Mesenchymal stem cell (in vitro differentiated cells and primary cell): ENCODE data around the gene ACVR2A.

Experiments
- DNase-seq: peaks from one replicate; pipeline ENCODE4 v3.0.0-alpha.2; 2013
- H2AFZ ChIP-seq: one replicate; pipeline ENCODE4 v1.6.1; 2013; ENCODE audit warnings: low read depth, mild to moderate bottlenecking, control low read depth, inconsistent platforms, low read length, moderate library complexity
- H2AK5ac ChIP-seq: 2 replicates; pipeline ENCODE4 v1.6.1; 2013; ENCODE audit warnings: low read length, moderate library complexity, mild to moderate bottlenecking, inconsistent platforms; ENCODE audit not compliant: severe bottlenecking
- H2BK120ac ChIP-seq: one replicate; pipeline ENCODE4 v1.6.1; 2013; ENCODE audit warnings: low read depth, mild to moderate bottlenecking, inconsistent platforms, low read length, moderate library complexity
- H2BK12ac ChIP-seq, 2 experiments: one replicate each; pipeline ENCODE4 v1.6.1; 2013; ENCODE audit warnings: inconsistent platforms in 2 of 2, low read length in 2 of 2, mild to moderate bottlenecking in 2 of 2, moderate library complexity in 2 of 2, control low read depth in 1 of 2
- H2BK15ac ChIP-seq: one replicate; pipeline ENCODE4 v1.6.1; 2013; ENCODE audit warnings: mild to moderate bottlenecking, low read depth, inconsistent platforms; ENCODE audit not compliant: poor library complexity, severe bottlenecking
- H2BK5ac ChIP-seq: 2 replicates; pipeline ENCODE4 v1.6.1; 2013; ENCODE audit warnings: low read depth, mild to moderate bottlenecking, low read length, control low read depth, inconsistent platforms; ENCODE audit not compliant: poor library complexity, severe bottlenecking
- H3K14ac ChIP-seq, 2 experiments: one replicate each; pipeline ENCODE4 v1.6.1; 2013; ENCODE audit warnings: inconsistent platforms in 2 of 2, low read length in 2 of 2, control low read depth in 1 of 2, mild to moderate bottlenecking in 1 of 2, moderate library complexity in 1 of 2
- H3K18ac ChIP-seq, 2 experiments: one replicate each; pipeline ENCODE4 v1.6.1; 2013; ENCODE audit warnings: inconsistent platforms in 2 of 2, low read length in 2 of 2, control low read depth in 1 of 2, low read depth in 1 of 2, mild to moderate bottlenecking in 1 of 2
- H3K23ac ChIP-seq, 2 experiments: one replicate each; pipeline ENCODE4 v1.6.1; 2013; ENCODE audit warnings: inconsistent platforms in 2 of 2, low read length in 2 of 2, mild to moderate bottlenecking in 2 of 2, moderate library complexity in 2 of 2, control low read depth in 1 of 2
- H3K27ac ChIP-seq: 2 replicates; pipeline ENCODE4 v1.5.1; 2013; ENCODE audit warnings: mild to moderate bottlenecking, moderate library complexity, low read length, control low read depth, inconsistent platforms; ENCODE audit not compliant: poor library complexity, severe bottlenecking
- H3K27me3 ChIP-seq, 2 experiments: 2 replicates each; pipeline versions ENCODE4 v1.6.1 to v1.7.0; 2013; ENCODE audit warnings: low read length in 2 of 2, mild to moderate bottlenecking in 2 of 2, moderate library complexity in 2 of 2, control low read depth in 1 of 2, inconsistent platforms in 1 of 2; ENCODE audit not compliant: control insufficient read depth in 1 of 2, insufficient read depth in 1 of 2
- H3K36me3 ChIP-seq, 2 experiments: 2 replicates each; pipeline versions ENCODE4 v1.6.1 to v1.7.0; 2013; ENCODE audit warnings: low read length in 2 of 2, control low read depth in 1 of 2, inconsistent platforms in 1 of 2, low read depth in 1 of 2, mild to moderate bottlenecking in 1 of 2; ENCODE audit not compliant: insufficient read depth in 2 of 2, control insufficient read depth in 1 of 2
- H3K4ac ChIP-seq, 2 experiments: one replicate each; pipeline ENCODE4 v1.6.1; 2013; ENCODE audit warnings: inconsistent platforms in 2 of 2, low read length in 2 of 2, mild to moderate bottlenecking in 2 of 2, moderate library complexity in 2 of 2, control low read depth in 1 of 2, low read depth in 1 of 2
- H3K4me1 ChIP-seq: 2 replicates; pipeline ENCODE4 v1.6.1; 2013; ENCODE audit warnings: low read depth, low read length, control low read depth; ENCODE audit not compliant: control insufficient read depth, insufficient read depth
- H3K4me2 ChIP-seq: 2 replicates; pipeline ENCODE4 v1.6.1; 2013; ENCODE audit warnings: low read length, mild to moderate bottlenecking, inconsistent platforms; ENCODE audit not compliant: poor library complexity, severe bottlenecking
- H3K4me3 ChIP-seq, 2 experiments: 2 replicates each; pipeline versions ENCODE4 v1.5.1 to v1.7.0; 2013; ENCODE audit warnings: low read length in 2 of 2, mild to moderate bottlenecking in 2 of 2, control low read depth in 1 of 2, low read depth in 1 of 2; ENCODE audit not compliant: insufficient read depth in 1 of 2
- H3K79me1 ChIP-seq: replicated peaks from 2 replicates; pipeline ENCODE4 v1.6.1; 2013; ENCODE audit warnings: mild to moderate bottlenecking, control low read depth, low read length, inconsistent platforms; ENCODE audit not compliant: poor library complexity, severe bottlenecking
- H3K9ac ChIP-seq: 2 replicates; pipeline ENCODE4 v1.7.0; 2013; ENCODE audit warnings: mild to moderate bottlenecking, low read length, moderate library complexity
- H3K9me3 ChIP-seq: 2 replicates; pipeline ENCODE4 v1.7.0; 2013; ENCODE audit warnings: mild to moderate bottlenecking, low read length; ENCODE audit not compliant: control insufficient read depth
- H4K8ac ChIP-seq: one replicate; pipeline ENCODE4 v1.6.1; 2013; ENCODE audit warnings: inconsistent platforms, mild to moderate bottlenecking, low read length, moderate library complexity
- H4K91ac ChIP-seq: one replicate; pipeline ENCODE4 v1.6.1; 2013; ENCODE audit warnings: mild to moderate bottlenecking, low read length, inconsistent platforms
- WGBS: methylation state at CpG from one replicate; pipeline ENCODE4 v1.1.7; 2013; ENCODE audit warnings: mixed read lengths; 5-methylcytosine and 5-hydroxymethylcytosine counted together

The ACVR2A gene

GRCh38 chr2:147925886-147926285 is 81.1 kb downstream of the ACVR2A start:
- no peak overlapping the region for H4K91ac ChIP-seq
- H3K9me3 ChIP-seq: no peaks in the 10 kb centered on the region
- H3K18ac ChIP-seq: no peak overlapping the region
- no peak overlapping the region for H3K9ac ChIP-seq
- no peak overlapping the region for H2AFZ ChIP-seq
- no peak overlapping the region for H4K8ac ChIP-seq
- no peak for DNase-seq
- H2BK120ac ChIP-seq: no peak overlapping the region
- H3K4me3 ChIP-seq: no peak overlapping the region
- H2AK5ac ChIP-seq: no peak overlapping the region
- no peak overlapping the region for H3K4ac ChIP-seq
- no peak overlapping the region for H3K27ac ChIP-seq
- H3K4me2 ChIP-seq: no peak overlapping the region
- H3K36me3 ChIP-seq: peaks cover 3 to 80% of the 10 kb centered on the region in 2 experiments
- no peak overlapping the region for H3K14ac ChIP-seq
- no peak overlapping the region for H3K23ac ChIP-seq
- no peaks in the 10 kb centered on the region for H3K79me1 ChIP-seq
- H3K4me1 ChIP-seq: no peaks in the 10 kb centered on the region
- no peak overlapping the region for H2BK12ac ChIP-seq
- no peak overlapping the region for H2BK15ac ChIP-seq
- no peak overlapping the region for H2BK5ac ChIP-seq
- H3K27me3 ChIP-seq: no peaks in the 10 kb centered on the region

- Histone ChIP-seq H4K8ac (no peak overlapping the region), H3K14ac (no peak overlapping the region), H3K4me3 (no peak overlapping the region), H3K9me3 (no peaks in the 10 kb centered on the region), H3K27me3 (no peaks in the 10 kb centered on the region), H2BK5ac (no peak overlapping the region), H4K91ac (no peak overlapping the region), H2BK15ac (no peak overlapping the region), H2AK5ac (no peak overlapping the region), H2BK12ac (no peak overlapping the region), H3K18ac (no peak overlapping the region), H3K9ac (no peak overlapping the region), H3K27ac (no peak overlapping the region), H2AFZ (no peak overlapping the region), H3K36me3 (peaks cover 0 to 68% of the 10 kb centered on the region in 2 experiments), H3K4me1 (no peaks in the 10 kb centered on the region), H3K4ac (no peak overlapping the region), H2BK120ac (no peak overlapping the region), H3K79me1 (no peaks in the 10 kb centered on the region), H3K4me2 (no peak overlapping the region), H3K23ac (no peak overlapping the region)
- DNase-seq: no peak
- 93% methylated on average over 2 of the region's 4 CpGs for WGBS
Measured at GRCh38 chr2:147927053-147927588, 82.3 kb downstream of the ACVR2A start.

- Histone ChIP-seq H3K4me3 (no peak overlapping the region), H4K8ac (no peak overlapping the region), H3K4me2 (no peak overlapping the region), H3K79me1 (no peaks in the 10 kb centered on the region), H3K27me3 (no peaks in the 10 kb centered on the region), H2BK12ac (no peak overlapping the region), H3K4ac (no peak overlapping the region), H3K18ac (no peak overlapping the region), H3K9ac (no peak overlapping the region), H3K14ac (no peak overlapping the region), H2AFZ (no peak overlapping the region), H3K23ac (no peak overlapping the region), H4K91ac (no peak overlapping the region), H3K9me3 (no peaks in the 10 kb centered on the region), H3K27ac (no peak overlapping the region), H3K36me3 (peaks cover 3 to 62% of the 10 kb centered on the region in 2 experiments), H2BK5ac (no peak overlapping the region), H3K4me1 (no peaks in the 10 kb centered on the region), H2BK120ac (no peak overlapping the region), H2AK5ac (no peak overlapping the region), H2BK15ac (no peak overlapping the region)
- DNase-seq: no peak
Measured at GRCh38 chr2:147933931-147934330, 89.1 kb downstream of the ACVR2A start.

- Histone ChIP-seq H3K9ac (no peak overlapping the region), H3K9me3 (no peaks in the 10 kb centered on the region), H3K79me1 (no peaks in the 10 kb centered on the region), H3K27ac (no peak overlapping the region), H2BK120ac (no peak overlapping the region), H4K8ac (no peak overlapping the region), H2BK12ac (no peak overlapping the region), H3K4ac (no peak overlapping the region), H2BK5ac (no peak overlapping the region), H3K4me1 (no peaks in the 10 kb centered on the region), H3K4me3 (no peak overlapping the region), H3K18ac (no peak overlapping the region), H3K27me3 (no peaks in the 10 kb centered on the region), H3K36me3 (peaks cover 3 to 56% of the 10 kb centered on the region in 2 experiments), H2BK15ac (no peak overlapping the region), H3K14ac (no peak overlapping the region), H2AK5ac (no peak overlapping the region), H3K23ac (no peak overlapping the region), H4K91ac (no peak overlapping the region), H3K4me2 (no peak overlapping the region), H2AFZ (no peak overlapping the region)
- 86% methylated on average over 1 of the region's 1 CpG for WGBS
- DNase-seq: no peak
Measured at GRCh38 chr2:147934881-147935620, 90.2 kb downstream of the ACVR2A start.
